H1 (cell line): Measurements from ENCODE around the gene TET1. TPM values are rescaled to one million over a fixed set of nuclear protein-coding genes. Genes with fewer than 3 reads are reported as not detected.
"Not testable (repeated sequence)": the region's sequence is repeated elsewhere in the genome, so short reads cannot be mapped to it uniquely, and the experiment has no call there.

Experiments
- CTCF ChIA-PET: fragments of 300-600 bp; sonication (Branson Sonifier 250); formaldehyde crosslinking; loops from one replicate; lab custom pipeline; 2021; ENCODE audit not compliant: partially characterized antibody; lab: Charles Lee
- POLR2A ChIA-PET: fragments of 300-600 bp; sonication (Branson Sonifier 250); formaldehyde crosslinking; loops from one replicate; lab custom pipeline; 2021; ENCODE audit warnings: inconsistent platforms; ENCODE audit not compliant: partially characterized antibody; lab: Charles Lee
- DNase-seq, 2 experiments: peaks; one replicate each; pipeline versions ENCODE4 v3.0.0 to v3.0.0-alpha.2; 2010 to 2022; ENCODE audit warnings: low spot score in 2 of 2, low read depth in 1 of 2, mixed read lengths in 1 of 2
- FAIRE-seq: peaks from 2 replicates; lab custom pipeline; 2011; peaks lifted over from hg19 to GRCh38; lab: Jason Lieb, UNC
- H2AFZ ChIP-seq: 2 replicates; pipeline ENCODE4 v1.8.1; 2012; ENCODE audit warnings: low read length, inconsistent platforms
- H2AK5ac ChIP-seq: 2 replicates; pipeline ENCODE4 v1.6.1; 2013; ENCODE audit warnings: low read depth, low read length
- H2BK120ac ChIP-seq: replicated peaks from 2 replicates; pipeline ENCODE3; 2013; ENCODE audit warnings: low read depth, low read length, inconsistent platforms
- H2BK12ac ChIP-seq: 2 replicates; pipeline ENCODE4 v1.6.1; 2013; ENCODE audit warnings: low read depth, low read length
- H2BK15ac ChIP-seq: 2 replicates; pipeline ENCODE4 v1.6.1; 2013; ENCODE audit warnings: low read length
- H2BK20ac ChIP-seq: 2 replicates; pipeline ENCODE4 v1.6.1; 2013; ENCODE audit warnings: low read length
- H2BK5ac ChIP-seq: 2 replicates; pipeline ENCODE4 v1.6.1; 2013; ENCODE audit warnings: low read depth, low read length
- H3K14ac ChIP-seq: 2 replicates; pipeline ENCODE4 v1.6.1; 2013; ENCODE audit warnings: inconsistent platforms; ENCODE audit not compliant: insufficient read length
- H3K18ac ChIP-seq: 2 replicates; pipeline ENCODE4 v1.6.1; 2013; ENCODE audit warnings: low read length; ENCODE audit errors: extremely low read depth
- H3K23ac ChIP-seq: 2 replicates; pipeline ENCODE4 v1.6.1; 2013; ENCODE audit warnings: inconsistent platforms; ENCODE audit not compliant: insufficient read length
- H3K23me2 ChIP-seq: 2 replicates; pipeline ENCODE4 v1.6.1; 2013; ENCODE audit warnings: low read depth, low read length
- H3K27ac ChIP-seq: 2 replicates; pipeline ENCODE4 v1.6.1; 2011; ENCODE audit warnings: low read depth, low read length, inconsistent platforms
- H3K27me3 ChIP-seq, 4 experiments: replicated peaks in 1 of 4; 1 replicate in 1 of 4; 2 replicates in 3 of 4; pipeline versions ENCODE4 v1.6.1 to v1.8.1; 2011 to 2013; ENCODE audit warnings: low read length in 3 of 4, mild to moderate bottlenecking in 3 of 4, inconsistent platforms in 2 of 4, mixed read lengths in 2 of 4, moderate library complexity in 1 of 4; ENCODE audit not compliant: control insufficient read depth in 3 of 4, insufficient read depth in 3 of 4; ENCODE audit errors: extremely low read depth in 1 of 4
- H3K36me3 ChIP-seq, 4 experiments: 2 replicates each; pipeline versions ENCODE4 v1.6.1 to v1.8.1; 2011 to 2013; ENCODE audit warnings: mild to moderate bottlenecking in 4 of 4, low read length in 3 of 4, moderate library complexity in 2 of 4, control low read depth in 1 of 4, inconsistent platforms in 1 of 4; ENCODE audit not compliant: insufficient read depth in 4 of 4, control insufficient read depth in 2 of 4
- H3K4ac ChIP-seq: replicated peaks from 2 replicates; pipeline ENCODE3; 2013; ENCODE audit warnings: low read length, low read depth, mixed read lengths, inconsistent platforms; ENCODE audit not compliant: insufficient read length
- H3K4me1 ChIP-seq, 4 experiments: replicated peaks in 1 of 4; 1 replicate in 1 of 4; 2 replicates in 3 of 4; pipeline versions ENCODE4 v1.6.1 to v1.8.1; 2011 to 2013; ENCODE audit warnings: low read length in 3 of 4, inconsistent platforms in 2 of 4, mixed read lengths in 1 of 4; ENCODE audit not compliant: insufficient read depth in 4 of 4, control insufficient read depth in 3 of 4
- H3K4me2 ChIP-seq, 2 experiments: 2 replicates each; pipeline versions ENCODE4 v1.6.1 to v1.8.1; 2011 to 2013; ENCODE audit warnings: low read depth in 2 of 2, low read length in 2 of 2, control low read depth in 1 of 2, inconsistent platforms in 1 of 2, mild to moderate bottlenecking in 1 of 2; ENCODE audit not compliant: insufficient read depth in 1 of 2
- H3K4me3 ChIP-seq, 4 experiments: fragments of 200-600, 300-600 bp in 1 of 4; sonication (generic), shearing (Covaris generic), sonication (Bioruptor Twin) in 1 of 4; 2 replicates each; pipeline versions ENCODE4 v1.5.1 to v1.8.1; 2011 to 2016; ENCODE audit warnings: low read length in 4 of 4, low read depth in 3 of 4, control low read depth in 2 of 4, inconsistent platforms in 2 of 4, mild to moderate bottlenecking in 2 of 4, mixed read lengths in 1 of 4, moderate library complexity in 1 of 4; ENCODE audit not compliant: insufficient read depth in 2 of 4; ENCODE audit errors: extremely low read depth in 1 of 4
- H3K56ac ChIP-seq: replicated peaks from 2 replicates; pipeline ENCODE3; 2013; ENCODE audit warnings: low read depth, mild to moderate bottlenecking, mixed read lengths, low read length, inconsistent platforms; ENCODE audit not compliant: insufficient read length
- H3K79me1 ChIP-seq: 2 replicates; pipeline ENCODE4 v1.6.1; 2013; ENCODE audit warnings: low read depth, low read length, control low read depth
- H3K79me2 ChIP-seq, 2 experiments: 2 replicates each; pipeline versions ENCODE4 v1.6.1 to v1.8.1; 2012 to 2013; ENCODE audit warnings: low read length in 2 of 2, mild to moderate bottlenecking in 2 of 2, inconsistent platforms in 1 of 2; ENCODE audit not compliant: insufficient read depth in 2 of 2, control insufficient read depth in 1 of 2
- H3K9ac ChIP-seq, 4 experiments: replicated peaks in 1 of 4; 1 replicate in 1 of 4; 2 replicates in 3 of 4; pipeline versions ENCODE4 v1.6.1 to v1.8.1; 2011 to 2013; ENCODE audit warnings: low read depth in 3 of 4, low read length in 3 of 4, control low read depth in 2 of 4, mild to moderate bottlenecking in 2 of 4, moderate library complexity in 2 of 4, inconsistent platforms in 1 of 4; ENCODE audit errors: extremely low read depth in 1 of 4
- H3K9me3 ChIP-seq, 2 experiments: 2 replicates each; pipeline versions ENCODE4 v1.6.1 to v1.8.1; 2012 to 2013; ENCODE audit warnings: mild to moderate bottlenecking in 2 of 2, moderate library complexity in 2 of 2, control low read depth in 1 of 2, inconsistent platforms in 1 of 2, low read depth in 1 of 2, low read length in 1 of 2, mixed read lengths in 1 of 2; ENCODE audit not compliant: insufficient read depth in 2 of 2
- H4K20me1 ChIP-seq, 2 experiments: replicated peaks in 1 of 2; 2 replicates each; pipeline versions ENCODE3 to v1.8.1; 2011 to 2013; ENCODE audit warnings: inconsistent platforms in 2 of 2, low read length in 2 of 2, mild to moderate bottlenecking in 1 of 2; ENCODE audit not compliant: insufficient read depth in 2 of 2, control insufficient read depth in 1 of 2
- H4K5ac ChIP-seq: 2 replicates; pipeline ENCODE4 v1.6.1; 2013; ENCODE audit warnings: low read length, low read depth, mixed read lengths, inconsistent platforms; ENCODE audit not compliant: insufficient read length
- H4K8ac ChIP-seq: 2 replicates; pipeline ENCODE4 v1.8.0; 2013; ENCODE audit warnings: mild to moderate bottlenecking, moderate library complexity, low read length, inconsistent platforms; ENCODE audit not compliant: insufficient read depth; ENCODE audit errors: extremely low read depth
- H4K91ac ChIP-seq: replicated peaks from 2 replicates; pipeline ENCODE3; 2013; ENCODE audit warnings: low read length, mixed read lengths, inconsistent platforms; ENCODE audit not compliant: insufficient read length
- BACH1 ChIP-seq: IDR thresholded peaks from 2 replicates; pipeline ENCODE4 v1.6.1; 2012; ENCODE audit warnings: low read length, improper control_type of control experiment
- FOSL1 ChIP-seq: IDR thresholded peaks from 2 replicates; pipeline ENCODE4 v1.6.1; 2011; ENCODE audit warnings: mild to moderate bottlenecking, low read depth, low read length, moderate library complexity; ENCODE audit not compliant: insufficient read depth
- WGBS, 2 experiments: shearing (Covaris generic) in 1 of 2; methylation state at CpG; one replicate each; pipeline versions ENCODE4 v1.1.6 to v1.1.7; 2013 to 2015; ENCODE audit warnings: low lambda C conversion rate in 2 of 2, mixed read lengths in 2 of 2, inconsistent platforms in 1 of 2, low coverage in 1 of 2, missing lambda C conversion rate in 1 of 2; ENCODE audit not compliant: insufficient replicate concordance in 2 of 2, insufficient coverage in 1 of 2, insufficient read length in 1 of 2; ENCODE audit errors: extremely low coverage in 1 of 2, missing lambda C conversion rate in 1 of 2; 5-methylcytosine and 5-hydroxymethylcytosine counted together
- polyA plus RNA-seq, 7 experiments: library from polyadenylated mRNA; depleted of rRNA in 3 of 7; stranded (reverse) in 5 of 7; unstranded in 2 of 7; fragments of >200 nt in 5 of 7; fragments of 200-250 nt in 2 of 7; gene quantifications; 1 replicate in 5 of 7; 2 replicates in 1 of 7; 4 replicates in 1 of 7; pipeline versions ENCODE4 v1.2.1 to v1.2.3, GENCODE V29; 2011 to 2013; ENCODE audit warnings: missing spikeins in 2 of 7, mixed read lengths in 2 of 7
- total RNA-seq: library from RNA; stranded (reverse); fragmentation: NEBNext Ultra II Directional; extraction: Animal tissue kit (Norgen Biotek cat#: 25700); gene quantifications from 2 replicates; pipeline ENCODE4 v1.2.1, GENCODE V29; 2021

The TET1 gene
- total and polyA plus RNA-seq, 2 of the 8 experiments (the other 6 are each of a cell fraction or from before 2014, with no cell fraction given), result 15.2 to 69.3 TPM

DNA sequence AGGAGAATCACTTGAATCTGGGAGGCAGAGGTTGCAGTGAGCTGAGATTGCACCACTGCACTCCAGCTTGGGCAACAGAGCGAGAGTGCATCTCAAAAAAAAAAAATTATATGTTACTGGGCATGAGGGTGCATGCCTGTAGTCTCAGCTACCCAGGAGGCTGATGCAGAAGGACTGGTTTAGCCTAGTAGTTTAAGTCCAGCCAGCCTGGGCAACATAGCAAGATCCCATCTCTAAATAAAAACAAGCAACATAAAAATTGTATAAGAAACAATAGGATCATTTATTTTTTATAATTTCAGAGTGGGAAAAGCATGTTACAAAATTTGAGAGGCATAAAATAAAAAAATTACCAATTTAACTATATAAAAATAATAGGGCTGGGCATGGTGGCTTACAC lies 145.4 kb downstream of the TET1 start (continued):
- TF ChIP-seq BACH1, result no peak
- TF ChIP-seq FOSL1, result no peak

DNA sequence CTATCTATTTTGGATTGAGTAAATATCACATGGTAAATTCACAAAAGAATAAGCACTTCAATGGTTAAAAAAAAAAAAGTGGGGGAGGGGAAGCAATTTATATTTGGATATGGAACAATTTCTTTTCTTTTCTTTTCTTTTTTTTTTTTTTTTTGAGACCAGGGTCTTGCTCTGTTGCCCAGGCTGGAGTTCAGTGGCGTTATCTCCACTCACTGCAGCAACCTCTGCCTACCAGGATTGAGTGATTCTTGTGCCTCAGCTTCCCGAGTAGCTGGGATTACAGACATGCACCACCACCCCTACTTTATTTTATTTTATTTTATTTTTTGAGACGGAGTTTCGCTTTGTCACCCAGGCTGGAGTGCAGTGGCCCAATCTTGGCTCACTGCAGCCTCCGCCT lies 148.8 kb downstream of the TET1 start:
- H3K4ac ChIP-seq, H2BK120ac ChIP-seq, H3K79me2 ChIP-seq, H3K9ac ChIP-seq, CTCF ChIA-PET, H3K23ac ChIP-seq, H3K36me3 ChIP-seq, H3K4me2 ChIP-seq, H3K9me3 ChIP-seq, H2BK15ac ChIP-seq, H3K27me3 ChIP-seq, FAIRE-seq, H3K27ac ChIP-seq, H3K23me2 ChIP-seq, H2BK12ac ChIP-seq, H2BK20ac ChIP-seq, H4K20me1 ChIP-seq, H4K91ac ChIP-seq, H3K14ac ChIP-seq, H2AFZ ChIP-seq, H3K79me1 ChIP-seq, DNase-seq, H2BK5ac ChIP-seq, H4K8ac ChIP-seq, H3K4me1 ChIP-seq, H3K18ac ChIP-seq, H3K4me3 ChIP-seq, H3K56ac ChIP-seq, H2AK5ac ChIP-seq, H4K5ac ChIP-seq: not testable (repeated sequence)
- POLR2A ChIA-PET, result interaction anchor here (1.0 kb wide), 1 partner anchor 13 kb away, joined by 5 read pairs; the partner anchor contains the start of gene CCAR1
- WGBS, 2 experiments, result 75% methylated on average over 5 of the region's 5 CpGs; no CpG with 5 or more reads in 1 of the 2 experiments
